ENCODE results near the gene TNS3. TPM values are rescaled to one million over a fixed set of nuclear protein-coding genes. Genes with fewer than 3 reads are reported as not detected.

The TNS3 gene
- total and polyA plus RNA-seq, 7 donors = 17.4 to 43.8 (median 28.8) TPM

DNA sequence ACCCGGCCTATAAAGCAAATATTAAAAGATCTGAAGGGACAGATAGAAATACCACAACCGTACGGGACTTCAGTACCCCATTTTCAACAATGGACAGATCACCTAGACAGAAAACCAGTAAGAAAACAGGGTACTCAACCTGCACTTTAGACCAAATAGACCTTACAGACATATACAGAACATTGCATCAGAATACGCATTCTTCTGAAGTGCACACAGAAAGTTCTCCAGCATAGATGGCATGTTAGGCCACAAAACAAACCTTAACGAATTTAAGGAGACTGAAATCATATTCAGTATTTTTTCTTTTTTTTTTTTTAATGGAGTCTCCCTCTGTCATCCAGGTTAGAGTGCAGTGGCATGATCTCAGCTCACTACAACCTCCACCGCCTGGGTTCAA is 151.5 kb downstream of the TNS3 start:
- Histone ChIP-seq H3K9me3 (no peaks in the 10 kb centered on the region), H3K4me1 (peaks cover 0 to 6% (median 2%) of the 10 kb centered on the region in 4 donors), H3K27me3 (no peaks in the 10 kb centered on the region), H3K27ac (no peak overlapping the region), H3K36me3 (peaks cover 0 to 11% (median 3%) of the 10 kb centered on the region in 4 donors), H3K4me3 (no peak overlapping the region)
- DNase-seq = no peak
- 88 to 94% methylated on average over 6 of the region's 6 CpGs for WGBS, 2 donors
- intact Hi-C loops (cut with DNase I) = loop anchor here (10.0 kb wide), 1 partner anchor 144 kb away; no protein-coding TSS in a partner anchor
- TF ChIP-seq EP300 (IDR thresholded peaks at IDR 0.05) (no peak), POLR2A (IDR thresholded peaks at IDR 0.05) (no peak), POLR2AphosphoS5 (IDR thresholded peaks at IDR 0.05) (no peak)
- TF ChIP-seq, protein P1, sequence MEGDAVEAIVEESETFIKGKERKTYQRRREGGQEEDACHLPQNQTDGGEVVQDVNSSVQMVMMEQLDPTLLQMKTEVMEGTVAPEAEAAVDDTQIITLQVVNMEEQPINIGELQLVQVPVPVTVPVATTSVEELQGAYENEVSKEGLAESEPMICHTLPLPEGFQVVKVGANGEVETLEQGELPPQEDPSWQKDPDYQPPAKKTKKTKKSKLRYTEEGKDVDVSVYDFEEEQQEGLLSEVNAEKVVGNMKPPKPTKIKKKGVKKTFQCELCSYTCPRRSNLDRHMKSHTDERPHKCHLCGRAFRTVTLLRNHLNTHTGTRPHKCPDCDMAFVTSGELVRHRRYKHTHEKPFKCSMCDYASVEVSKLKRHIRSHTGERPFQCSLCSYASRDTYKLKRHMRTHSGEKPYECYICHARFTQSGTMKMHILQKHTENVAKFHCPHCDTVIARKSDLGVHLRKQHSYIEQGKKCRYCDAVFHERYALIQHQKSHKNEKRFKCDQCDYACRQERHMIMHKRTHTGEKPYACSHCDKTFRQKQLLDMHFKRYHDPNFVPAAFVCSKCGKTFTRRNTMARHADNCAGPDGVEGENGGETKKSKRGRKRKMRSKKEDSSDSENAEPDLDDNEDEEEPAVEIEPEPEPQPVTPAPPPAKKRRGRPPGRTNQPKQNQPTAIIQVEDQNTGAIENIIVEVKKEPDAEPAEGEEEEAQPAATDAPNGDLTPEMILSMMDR (IDR thresholded peaks at IDR 0.05) = no peak

DNA sequence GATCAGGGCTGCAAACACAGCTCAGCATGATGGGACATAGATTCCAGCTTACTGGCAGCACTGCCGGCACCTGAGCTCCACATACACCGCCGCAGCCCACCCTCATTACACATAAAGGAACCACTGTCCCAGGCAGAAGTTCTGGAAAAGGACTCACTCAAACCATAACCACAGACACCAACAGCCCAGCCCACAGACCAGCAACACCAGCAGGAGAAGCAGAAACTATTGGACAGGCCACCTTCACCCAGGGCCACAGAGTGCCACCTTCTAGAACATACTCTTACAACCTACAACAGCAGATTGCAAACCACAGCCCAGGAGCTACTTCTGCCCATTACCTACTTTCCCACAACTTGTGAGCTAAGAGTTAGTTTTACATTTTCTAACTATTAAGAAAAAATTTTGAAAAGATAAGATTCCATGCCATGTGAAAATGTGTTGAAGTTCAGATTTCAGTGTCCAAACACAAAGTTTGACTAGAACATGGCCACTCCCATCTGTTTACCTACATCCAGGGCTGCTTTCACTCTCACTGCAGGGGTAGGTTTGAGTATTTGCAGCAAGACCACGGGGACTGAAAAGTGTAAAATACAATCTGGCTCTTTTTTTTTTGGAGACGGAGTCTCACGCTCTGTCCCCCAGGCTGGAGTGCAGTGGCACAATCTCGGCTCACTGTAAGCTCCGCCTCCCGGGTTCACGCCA is 153.0 kb downstream of the TNS3 start:
- TF ChIP-seq EP300 (IDR thresholded peaks at IDR 0.05) = no peak
- no peak for TF ChIP-seq POLR2AphosphoS5 (IDR thresholded peaks at IDR 0.05)
- TF ChIP-seq, protein P1 (IDR thresholded peaks at IDR 0.05) = no peak
- no peak for TF ChIP-seq POLR2A (IDR thresholded peaks at IDR 0.05)
- 93 to 95% methylated on average over 10 of the region's 10 CpGs for WGBS, 2 donors
- no peaks in the 10 kb centered on the region for H3K27me3 ChIP-seq
- no peak overlapping the region for H3K4me3 ChIP-seq
- peaks cover 0 to 16% (median 3%) of the 10 kb centered on the region in 4 donors for H3K36me3 ChIP-seq
- intact Hi-C loops (cut with DNase I) = no loop called here
- H3K4me1 ChIP-seq = peaks cover 0 to 5% (median 0%) of the 10 kb centered on the region in 4 donors
- DNase-seq = peak; percentile 24
- H3K27ac ChIP-seq = no peak overlapping the region
- H3K9me3 ChIP-seq = no peaks in the 10 kb centered on the region

DNA sequence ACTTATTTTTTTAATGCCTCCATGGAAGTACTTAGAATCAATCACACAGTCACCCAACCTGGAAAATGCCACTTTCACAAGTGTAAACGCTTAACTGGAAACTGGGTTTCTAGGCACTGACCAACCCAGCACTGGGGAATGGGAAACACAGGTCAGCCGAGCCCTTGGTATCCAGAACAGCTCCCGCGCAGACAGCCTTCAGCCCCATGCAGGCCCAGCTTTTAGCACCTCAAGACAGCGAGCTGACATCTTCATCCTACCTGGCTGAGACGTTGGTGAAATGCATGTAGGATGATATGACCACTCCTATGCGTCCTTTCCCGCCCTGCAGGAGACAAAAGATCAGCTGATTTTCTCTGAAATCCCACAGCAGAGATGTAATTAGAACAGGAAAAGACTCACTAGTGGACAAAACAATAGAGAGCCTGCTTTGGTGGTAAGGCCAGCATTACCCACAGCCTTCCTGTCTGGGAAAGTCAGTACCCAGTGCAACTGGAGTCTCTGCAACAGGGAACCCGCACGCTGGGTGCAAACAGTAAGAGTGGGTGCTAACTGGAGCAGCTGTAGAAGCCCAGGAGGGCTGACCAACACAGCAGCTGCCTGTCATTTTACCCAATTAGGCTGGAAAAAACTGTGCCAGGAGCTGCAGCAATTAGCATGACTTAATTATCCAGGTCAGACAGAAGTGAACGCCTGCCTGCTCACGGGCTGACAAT is 153.7 kb downstream of the TNS3 start:
- peaks cover 0 to 5% (median 0%) of the 10 kb centered on the region in 4 donors for H3K4me1 ChIP-seq
- no peaks in the 10 kb centered on the region for H3K9me3 ChIP-seq
- TF ChIP-seq POLR2AphosphoS5 (IDR thresholded peaks at IDR 0.05) (no peak), EP300 (IDR thresholded peaks at IDR 0.05) (no peak), POLR2A (IDR thresholded peaks at IDR 0.05) (no peak)
- TF ChIP-seq, protein P1 (IDR thresholded peaks at IDR 0.05) = no peak
- DNase-seq = peak; percentile 38
- H3K36me3 ChIP-seq = peaks cover 0 to 23% (median 5%) of the 10 kb centered on the region in 4 donors
- intact Hi-C loops (cut with DNase I) = no loop called here
- H3K27me3 ChIP-seq = no peaks in the 10 kb centered on the region
- no peak overlapping the region for H3K4me3 ChIP-seq
- 86 to 93% methylated on average over 12 of the region's 12 CpGs for WGBS, 2 donors
- H3K27ac ChIP-seq = no peak overlapping the region

DNA sequence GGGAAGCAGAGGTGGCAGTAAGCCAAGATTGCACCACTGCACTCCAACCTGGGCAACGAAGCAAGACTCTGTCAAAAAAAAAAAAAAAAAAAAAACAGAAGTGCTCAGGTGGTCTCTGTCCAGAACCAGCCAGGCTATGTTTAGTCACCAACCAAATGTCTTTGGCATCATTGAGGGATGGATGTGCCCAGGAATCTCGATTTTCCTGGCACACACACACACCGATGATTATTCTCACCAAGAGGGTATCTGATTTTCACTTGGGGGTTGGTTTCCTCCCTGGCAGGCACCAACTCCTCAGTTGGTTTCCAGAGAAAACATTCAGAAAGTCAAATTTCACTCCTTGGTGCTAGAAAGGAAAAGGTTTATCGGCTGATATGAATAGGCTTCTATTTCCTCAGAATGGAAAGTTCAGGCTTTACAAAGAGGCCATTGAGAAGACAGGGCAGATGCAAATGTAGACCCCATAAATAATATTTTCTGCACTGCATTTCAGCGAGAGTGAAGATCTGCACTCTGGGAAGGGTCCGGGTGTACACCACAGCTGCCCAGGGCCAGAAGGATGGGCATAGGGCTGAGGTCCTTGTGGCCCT is 154.8 kb downstream of the TNS3 start:
- DNase-seq = peak; percentile 18
- intact Hi-C loops (cut with DNase I) = no loop called here
- Histone ChIP-seq H3K27ac (no peak overlapping the region), H3K4me3 (no peak overlapping the region), H3K9me3 (no peaks in the 10 kb centered on the region), H3K27me3 (no peaks in the 10 kb centered on the region), H3K36me3 (peaks cover 0 to 32% (median 6%) of the 10 kb centered on the region in 4 donors), H3K4me1 (no peaks in the 10 kb centered on the region)
- no peak for TF ChIP-seq POLR2A (IDR thresholded peaks at IDR 0.05)
- TF ChIP-seq EP300 (IDR thresholded peaks at IDR 0.05) = no peak
- TF ChIP-seq, protein P1 (IDR thresholded peaks at IDR 0.05) = no peak
- no peak for TF ChIP-seq POLR2AphosphoS5 (IDR thresholded peaks at IDR 0.05)
- 84 to 85% methylated on average over 6 of the region's 6 CpGs for WGBS, 2 donors
